ENCODE measurements around the gene KCNIP1.
"Not testable (repeated sequence)": the region's sequence is repeated elsewhere in the genome, so short reads cannot be mapped to it uniquely, and the experiment has no call there.

GRCh38 chr5:170550382-170550781 lies 46.6 kb downstream of the KCNIP1 start:
- TF ChIP-seq BCL3 (IDR thresholded peaks at IDR 0.05); EP300 (IDR thresholded peaks at IDR 0.05); CTCF (IDR thresholded peaks at IDR 0.05); REST (IDR thresholded peaks at IDR 0.05); POLR2A (IDR thresholded peaks at IDR 0.05; ENCODE audit: low read length); NR3C1 (IDR thresholded peaks at IDR 0.05): not testable (repeated sequence)
